Measurements from ENCODE around the gene ZKSCAN7. TPM values are rescaled to one million over a fixed set of nuclear protein-coding genes. Genes with fewer than 3 reads are reported as not detected.
"Not testable (repeated sequence)": the region's sequence is repeated elsewhere in the genome, so short reads cannot be mapped to it uniquely, and the experiment has no call there.

ZKSCAN7 gene
- 1 to 10 TPM in 1 of 2 donors, under 1 TPM in 1; 0.97 to 2.4 TPM for total RNA-seq

DNA sequence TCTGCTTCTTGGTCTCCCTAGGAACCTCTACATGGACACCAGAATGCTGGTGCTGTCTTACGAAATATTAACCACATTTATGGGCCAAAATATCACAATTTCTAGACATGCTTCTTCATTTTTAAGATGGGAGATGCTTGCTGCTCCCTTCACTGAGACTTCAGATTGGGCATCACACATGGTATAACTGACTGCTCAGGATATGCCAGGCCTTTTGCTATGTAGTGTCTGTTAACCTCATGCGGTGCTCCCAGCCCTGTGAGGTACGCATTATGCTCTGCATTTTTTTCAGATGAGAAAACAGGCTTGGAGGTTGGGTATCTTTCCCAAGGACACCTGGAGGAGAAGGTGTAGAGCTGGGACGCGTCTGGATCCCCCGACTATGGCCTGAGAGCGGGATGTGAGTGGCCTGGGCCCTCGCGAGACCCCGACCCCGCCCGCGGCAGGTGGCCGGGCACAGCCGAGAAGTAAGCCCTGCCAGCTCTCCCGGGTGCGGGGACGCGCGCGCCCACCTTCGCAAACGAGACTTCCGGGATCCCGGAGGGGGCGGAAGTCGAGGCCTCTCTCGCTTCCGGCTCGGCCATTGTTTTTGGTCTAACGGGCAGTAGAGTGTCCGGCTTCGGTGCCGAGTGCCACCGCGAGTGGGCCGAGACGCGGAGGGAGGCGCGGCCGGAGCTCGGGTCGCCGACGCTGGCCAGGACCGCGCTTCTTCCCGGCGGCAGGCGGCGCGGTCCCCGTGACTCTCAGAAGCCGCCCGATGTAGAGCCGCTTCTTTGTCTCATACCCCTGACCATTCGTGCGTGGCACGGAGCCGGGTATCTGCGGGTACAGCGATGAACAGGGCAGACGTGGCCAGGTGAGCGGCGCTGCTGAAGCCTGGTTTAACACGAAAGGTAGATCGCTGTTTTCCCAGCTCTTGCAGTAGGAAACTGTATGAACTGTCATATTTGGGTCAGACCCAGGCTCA is at the start of gene ZKSCAN7:
TSS of gene ZKSCAN7 (plus strand) at position 568 of the 967 bp plus-strand sequence. CDS start 1,855 bp downstream, outside the sequence.
- ATAC-seq (peak; percentile 59 to 79), DNase-seq (ENCODE audit: low spot score in 2 of 2) (peak; percentile 43 to 74)
- H3K9me3 Mint-ChIP-seq, result peaks cover 10 to 35% of the 10 kb centered on the region in 2 donors
- H3K27ac Mint-ChIP-seq, result peak within 1 kb of the TSS; percentile 22 to 74
- H3K36me3 Mint-ChIP-seq, result peaks cover 19 to 41% of the 10 kb centered on the region in 2 donors

DNA sequence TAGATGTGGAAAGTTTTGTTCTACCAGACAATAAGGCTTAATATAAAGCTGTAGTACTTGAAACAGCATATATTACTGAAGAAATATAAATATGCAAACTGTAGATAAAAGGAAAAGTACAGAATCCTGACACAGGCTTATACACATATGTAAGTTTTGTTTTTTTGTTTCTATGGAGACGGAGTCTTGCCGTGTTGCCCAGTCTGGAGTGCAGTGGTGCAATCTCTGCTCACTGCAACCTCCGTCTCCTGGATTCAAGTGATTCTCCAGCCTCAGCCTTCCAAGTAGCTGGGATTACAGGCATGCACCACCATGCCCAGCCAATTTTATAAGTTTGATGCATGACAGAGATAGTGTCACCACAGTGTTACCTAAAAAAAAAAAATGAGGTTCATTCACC is 48.4 kb upstream of the ZKSCAN7 start:
- no peak for DNase-seq (ENCODE audit: low spot score in 2 of 2)
- Mint-ChIP-seq H3K9me3 (peaks cover 18 to 31% of the 10 kb centered on the region in 2 donors), H3K36me3 (peaks cover 38 to 65% of the 10 kb centered on the region in 2 donors), H3K27ac (no peak overlapping the region)
- ATAC-seq, result no peak

DNA sequence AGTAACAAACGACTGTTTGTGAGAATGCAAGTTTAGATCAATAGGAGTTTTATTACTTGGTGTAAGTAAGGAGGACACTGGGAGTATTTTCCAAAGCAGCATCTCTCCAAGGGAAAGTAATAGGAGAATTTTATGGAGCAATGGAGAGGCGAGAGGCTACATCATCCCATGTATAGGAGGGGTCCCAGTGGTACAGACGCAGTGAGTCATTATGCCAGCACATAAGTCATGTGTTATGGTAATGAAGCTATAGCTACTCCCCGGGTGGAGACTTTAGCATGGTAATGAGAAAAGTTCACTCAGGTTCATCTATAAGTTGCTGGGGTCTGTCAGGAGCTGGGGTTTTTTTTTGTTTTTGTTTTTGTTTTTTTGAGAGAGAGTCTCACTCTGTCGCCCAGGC is 48.0 kb upstream of the ZKSCAN7 start:
- peaks cover 34 to 61% of the 10 kb centered on the region in 2 donors for H3K36me3 Mint-ChIP-seq
- H3K9me3 Mint-ChIP-seq, result peaks cover 14 to 27% of the 10 kb centered on the region in 2 donors
- DNase-seq (ENCODE audit: low spot score in 2 of 2) (no peak), ATAC-seq (no peak)
- H3K27ac Mint-ChIP-seq, result no peak overlapping the region

- Mint-ChIP-seq H3K9me3 (peaks cover 4 to 16% of the 10 kb centered on the region in 2 donors), H3K36me3 (peaks cover 16 to 41% of the 10 kb centered on the region in 2 donors), H3K27ac (peak overlapping the region; percentile 81 to 92)
- DNase-seq (ENCODE audit: low spot score in 2 of 2), result no peak
- ATAC-seq, result peak in 1 of 2 donors; percentile 10
Observed at GRCh38 chr3:44509393-44509921, 45.5 kb upstream of the ZKSCAN7 start.

GRCh38 chr3:44510000-44510368 is 45.0 kb upstream of the ZKSCAN7 start:
- ATAC-seq (peak in 1 of 2 donors; percentile 12), DNase-seq (ENCODE audit: low spot score in 2 of 2) (no peak)
- H3K9me3 Mint-ChIP-seq, result peaks cover 4 to 16% of the 10 kb centered on the region in 2 donors
- H3K27ac Mint-ChIP-seq, result peak overlapping the region; percentile 81 to 92
- peaks cover 16 to 39% of the 10 kb centered on the region in 2 donors for H3K36me3 Mint-ChIP-seq

DNA sequence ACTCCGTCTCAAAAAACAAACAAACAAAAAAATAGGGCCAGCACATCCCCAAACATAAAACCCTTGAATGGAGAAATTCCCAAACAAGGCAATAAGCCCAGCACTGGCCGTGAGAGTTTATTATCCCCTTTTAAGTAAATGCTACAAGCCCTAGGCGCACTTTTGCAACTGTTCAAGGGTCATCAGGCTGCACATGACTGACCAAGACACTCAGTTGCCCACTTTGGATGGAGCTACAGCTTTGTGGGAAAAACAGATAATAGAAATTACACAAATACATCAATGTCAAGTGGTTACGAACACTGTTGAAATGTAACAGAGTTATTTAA is 43.8 kb upstream of the ZKSCAN7 start:
- ATAC-seq (peak in 1 of 2 donors; percentile 1), DNase-seq (ENCODE audit: low spot score in 2 of 2) (no peak)
- Mint-ChIP-seq H3K9me3 (peaks cover 0 to 4% of the 10 kb centered on the region in 2 donors), H3K27ac (peak overlapping the region; percentile 92 to 97), H3K36me3 (peaks cover 10 to 27% of the 10 kb centered on the region in 2 donors)

DNA sequence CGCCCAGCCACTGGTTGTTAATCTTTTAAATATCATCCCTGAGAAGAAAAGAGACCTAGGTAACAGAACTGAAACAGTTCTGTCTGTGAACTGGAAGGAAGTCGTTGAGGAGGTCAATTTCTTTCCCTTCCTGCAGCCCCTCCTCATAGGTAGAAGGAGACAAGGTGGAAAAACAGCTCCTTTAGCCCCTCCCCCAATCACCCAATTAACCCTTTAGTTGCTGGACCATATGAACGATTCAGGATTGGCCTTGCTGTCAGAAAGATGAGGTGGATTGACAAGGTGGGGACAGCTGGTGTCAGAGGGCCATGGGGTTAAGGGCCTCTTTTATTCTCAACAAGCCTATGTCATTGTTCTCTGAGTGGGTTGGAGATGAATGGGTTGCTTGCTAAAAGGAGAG is 41.5 kb upstream of the ZKSCAN7 start:
- H3K9me3 Mint-ChIP-seq, result no peaks in the 10 kb centered on the region
- ATAC-seq (no peak), DNase-seq (ENCODE audit: low spot score in 2 of 2) (no peak)
- H3K27ac Mint-ChIP-seq, result no peak overlapping the region
- H3K36me3 Mint-ChIP-seq, result peaks cover 6 to 10% of the 10 kb centered on the region in 2 donors

GRCh38 chr3:44516230-44516629 is 38.8 kb upstream of the ZKSCAN7 start:
- Mint-ChIP-seq H3K9me3 (no peaks in the 10 kb centered on the region), H3K36me3 (no peaks in the 10 kb centered on the region), H3K27ac (no peak overlapping the region)
- ATAC-seq (no peak), DNase-seq (ENCODE audit: low spot score in 2 of 2) (no peak)

GRCh38 chr3:44518782-44519156 is 36.2 kb upstream of the ZKSCAN7 start:
- H3K36me3 Mint-ChIP-seq, result no peaks in the 10 kb centered on the region
- H3K9me3 Mint-ChIP-seq, result no peaks in the 10 kb centered on the region
- DNase-seq (ENCODE audit: low spot score in 2 of 2) (no peak), ATAC-seq (no peak)
- H3K27ac Mint-ChIP-seq, result no peak overlapping the region

- ATAC-seq, result no peak
- no peaks in the 10 kb centered on the region for H3K9me3 Mint-ChIP-seq
- H3K27ac Mint-ChIP-seq, result no peak overlapping the region
- DNase-seq (ENCODE audit: low spot score in 2 of 2), result no peak
- no peaks in the 10 kb centered on the region for H3K36me3 Mint-ChIP-seq
Observed at GRCh38 chr3:44521721-44522120, 33.3 kb upstream of the ZKSCAN7 start.

GRCh38 chr3:44522494-44522933 is 32.5 kb upstream of the ZKSCAN7 start:
- H3K27ac Mint-ChIP-seq, result no peak overlapping the region
- H3K36me3 Mint-ChIP-seq, result no peaks in the 10 kb centered on the region
- H3K9me3 Mint-ChIP-seq, result no peaks in the 10 kb centered on the region
- no peak for ATAC-seq
- DNase-seq (ENCODE audit: low spot score in 2 of 2), result no peak

- DNase-seq (ENCODE audit: low spot score in 2 of 2) (no peak), ATAC-seq (no peak)
- no peak overlapping the region for H3K27ac Mint-ChIP-seq
- H3K36me3 Mint-ChIP-seq, result no peaks in the 10 kb centered on the region
- H3K9me3 Mint-ChIP-seq, result no peaks in the 10 kb centered on the region
Observed at GRCh38 chr3:44525060-44525459, 29.9 kb upstream of the ZKSCAN7 start.

GRCh38 chr3:44529927-44530326 is 25.1 kb upstream of the ZKSCAN7 start:
- no peaks in the 10 kb centered on the region for H3K9me3 Mint-ChIP-seq
- H3K36me3 Mint-ChIP-seq, result no peaks in the 10 kb centered on the region
- H3K27ac Mint-ChIP-seq, result no peak overlapping the region
- DNase-seq (ENCODE audit: low spot score in 2 of 2), result no peak
- peak; percentile 34 to 40 for ATAC-seq

DNA sequence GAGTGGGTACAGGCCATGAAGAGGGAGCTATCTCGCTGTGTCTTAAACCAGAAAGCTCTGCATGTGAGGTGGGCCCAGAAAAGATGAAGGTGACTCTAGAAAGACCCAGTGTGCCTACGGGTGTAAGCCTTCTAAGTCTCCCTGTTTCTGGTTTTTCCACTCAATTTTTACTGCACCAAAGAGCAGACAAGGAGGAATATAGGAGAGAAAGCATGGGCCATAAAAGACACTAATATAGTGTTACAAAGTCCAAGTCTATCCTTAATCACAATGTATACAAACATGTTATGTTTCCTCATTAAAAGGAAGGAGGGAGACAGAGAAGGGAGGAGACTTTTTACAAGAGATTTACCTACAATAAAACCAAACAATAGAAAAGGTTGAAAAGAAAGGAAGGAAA is 24.1 kb upstream of the ZKSCAN7 start:
- H3K27ac Mint-ChIP-seq, result no peak overlapping the region
- no peaks in the 10 kb centered on the region for H3K9me3 Mint-ChIP-seq
- no peak for DNase-seq (ENCODE audit: low spot score in 2 of 2)
- ATAC-seq, result no peak
- H3K36me3 Mint-ChIP-seq, result no peaks in the 10 kb centered on the region

- not testable (repeated sequence) for DNase-seq (ENCODE audit: low spot score in 2 of 2); ATAC-seq; H3K36me3 Mint-ChIP-seq; H3K27ac Mint-ChIP-seq; H3K9me3 Mint-ChIP-seq
Observed at GRCh38 chr3:44534659-44535058, 20.3 kb upstream of the ZKSCAN7 start.

- DNase-seq (ENCODE audit: low spot score in 2 of 2), result no peak
- Mint-ChIP-seq H3K27ac (no peak overlapping the region), H3K36me3 (no peaks in the 10 kb centered on the region)
Observed at GRCh38 chr3:44535364-44535763, 19.6 kb upstream of the ZKSCAN7 start.

GRCh38 chr3:44544811-44545210 is 10.2 kb upstream of the ZKSCAN7 start:
- H3K27ac Mint-ChIP-seq, H3K9me3 Mint-ChIP-seq, H3K36me3 Mint-ChIP-seq: not testable (repeated sequence)

More at GRCh38 chr3:44535364-44535763, 19.6 kb upstream of the ZKSCAN7 start:
- ATAC-seq, result no peak
- no peaks in the 10 kb centered on the region for H3K9me3 Mint-ChIP-seq

More at GRCh38 chr3:44544811-44545210, 10.2 kb upstream of the ZKSCAN7 start:
- ATAC-seq; DNase-seq (ENCODE audit: low spot score in 2 of 2): not testable (repeated sequence)
